NOMO-1 treated with DMSO at 0.1 percent for 48 hours (cell line): ENCODE results near the gene CLBA1.

Source experiments
- DNase-seq: peaks from one replicate; lab custom pipeline; 2025; ENCODE audit not compliant: unreplicated experiment; lab: John Stamatoyannopoulos, UW

CLBA1 gene

DNA sequence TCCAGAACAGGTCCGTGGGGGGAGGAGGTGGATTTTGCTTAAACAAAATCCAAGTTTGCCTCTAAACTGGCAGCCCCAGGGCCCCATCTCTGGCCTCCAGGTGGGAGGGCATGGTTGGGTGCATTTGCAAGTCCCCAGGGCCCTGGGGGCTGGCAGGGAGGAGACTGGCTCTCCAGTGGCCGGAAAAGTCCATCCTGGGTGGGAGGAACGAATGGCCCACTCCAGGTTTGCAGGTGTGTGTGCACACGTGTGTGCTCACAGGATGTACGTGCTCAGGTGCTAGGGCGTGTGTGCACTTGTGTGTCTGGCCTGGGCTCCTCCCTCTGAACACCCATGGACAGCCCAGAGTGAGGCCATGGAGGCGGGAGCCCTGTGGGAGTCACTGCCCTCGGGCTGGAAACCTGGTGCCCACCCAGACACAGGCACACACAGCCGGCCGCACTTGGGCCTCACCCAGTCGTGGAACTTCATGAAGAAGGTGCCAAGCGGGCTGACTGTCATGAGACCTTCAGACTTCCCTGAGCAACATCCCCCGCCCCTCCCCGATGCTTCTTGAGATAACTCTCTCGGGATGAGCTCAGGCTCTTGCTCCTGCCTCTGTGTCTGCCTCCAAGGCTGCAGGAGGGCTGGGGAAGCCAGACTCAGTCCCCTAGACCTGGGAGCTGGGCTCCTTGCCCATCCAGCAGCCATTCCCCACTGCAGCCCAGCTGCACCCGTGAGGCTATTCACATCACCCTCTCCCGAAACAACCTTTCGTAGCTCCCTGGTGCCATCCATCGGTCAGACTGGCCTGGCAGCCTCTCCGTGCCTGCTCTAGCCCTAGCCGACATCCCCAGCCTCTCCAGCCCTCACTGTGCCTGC lies 16.8 kb upstream of the CLBA1 start:
- DNase-seq: no peak

DNA sequence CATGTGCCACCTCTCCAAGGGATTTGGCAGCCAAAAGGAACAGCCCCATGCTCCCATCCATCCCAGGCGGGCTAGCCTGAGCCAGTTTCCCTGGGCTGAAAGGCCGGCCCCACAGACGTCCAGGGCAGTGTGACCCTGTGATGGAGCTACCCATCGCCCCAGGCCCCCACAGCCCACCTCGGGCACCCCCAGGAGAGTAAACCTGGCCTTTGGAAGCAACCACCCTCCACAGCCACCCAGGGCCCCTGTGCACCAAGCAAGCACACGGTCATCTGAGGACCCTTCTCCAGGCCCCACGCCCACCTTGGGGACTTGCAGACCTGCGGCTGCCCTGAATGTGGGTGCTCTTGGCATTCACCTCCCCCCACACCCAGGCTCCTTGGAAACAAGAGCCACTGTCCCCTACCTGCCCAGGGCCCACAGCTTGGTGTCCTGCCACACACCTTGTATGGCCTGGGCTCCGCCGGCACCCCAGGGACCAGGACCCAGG lies 15.8 kb upstream of the CLBA1 start:
- DNase-seq: no peak

DNA sequence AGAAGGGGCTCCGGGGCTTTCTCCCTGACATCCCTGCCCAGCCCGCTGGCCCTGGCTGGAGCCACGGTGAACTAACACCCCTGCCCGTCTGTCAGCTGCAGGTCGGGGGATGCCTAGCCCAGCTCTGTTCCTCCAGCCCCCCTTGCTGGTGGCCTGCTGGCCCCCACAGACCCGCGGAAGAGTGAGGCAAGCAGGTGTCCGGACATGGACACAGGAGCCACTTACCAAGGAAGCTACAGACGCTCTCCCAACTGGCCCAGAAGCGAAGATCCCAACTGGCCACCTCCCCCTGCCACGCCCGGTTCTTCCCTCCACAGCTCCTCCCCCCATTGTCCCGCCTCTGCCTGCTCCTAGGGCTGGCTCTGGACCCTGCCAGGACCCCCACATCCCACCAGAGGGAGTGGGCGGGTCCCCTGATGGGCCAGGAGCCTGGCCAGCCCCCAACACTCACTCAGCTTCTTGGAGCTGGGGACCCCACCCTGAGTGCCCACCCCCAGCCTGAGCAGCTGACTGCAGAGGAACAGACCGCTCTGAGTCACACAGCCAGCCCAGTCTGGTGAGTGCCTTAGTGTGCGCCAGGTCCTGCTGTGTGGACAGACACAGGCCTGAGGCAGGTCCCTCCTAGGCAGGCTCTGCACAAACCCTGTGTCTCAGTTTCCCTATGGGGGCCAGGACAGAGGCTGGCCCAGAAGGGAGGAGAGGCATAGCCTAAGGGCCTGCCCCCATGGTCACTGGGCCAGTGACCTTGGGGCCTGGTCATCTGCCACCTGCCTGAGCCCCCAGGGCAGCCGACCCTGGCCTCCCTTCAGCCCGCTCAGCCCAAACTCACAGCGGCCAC lies 15.1 kb upstream of the CLBA1 start:
- no peak for DNase-seq

DNA sequence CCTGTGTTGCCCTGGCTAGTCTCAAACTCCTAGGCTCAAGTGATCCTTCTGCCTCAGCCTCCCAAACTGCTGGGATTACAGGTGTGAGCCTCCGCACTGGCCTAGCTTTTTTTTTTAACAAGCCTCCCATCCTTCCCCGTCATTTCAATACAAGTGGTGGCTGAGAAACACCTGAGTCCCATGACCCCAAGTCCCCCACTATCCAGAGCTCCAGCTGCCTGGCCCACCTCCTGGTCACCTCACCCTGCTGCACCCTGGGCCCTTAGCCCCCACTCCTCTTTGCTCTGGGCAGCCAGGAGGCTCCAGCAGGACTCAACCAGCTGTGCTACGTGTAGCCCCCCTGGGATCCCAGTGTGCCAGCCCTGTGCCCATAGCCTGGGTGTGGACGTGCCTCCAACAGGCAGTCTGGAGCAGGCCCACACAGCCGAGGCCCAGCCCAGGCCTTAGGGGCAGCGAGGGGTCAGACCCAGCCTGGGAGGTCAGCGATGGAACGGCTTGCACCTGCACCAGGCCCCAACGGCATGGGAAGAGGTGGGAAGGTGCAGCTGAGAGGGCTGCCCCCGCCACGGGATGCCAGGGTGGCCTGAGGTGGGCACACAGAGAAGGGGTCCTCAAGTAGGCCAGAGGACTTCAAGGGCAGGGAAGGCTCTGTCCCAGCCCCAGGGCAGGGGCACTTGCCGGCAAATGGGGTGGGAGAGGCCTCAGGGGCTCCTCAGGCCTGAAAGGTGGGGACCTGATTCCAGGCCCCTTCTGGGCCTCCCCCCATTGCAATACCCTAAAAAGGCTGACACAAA lies 13.9 kb upstream of the CLBA1 start:
- DNase-seq: no peak

DNA sequence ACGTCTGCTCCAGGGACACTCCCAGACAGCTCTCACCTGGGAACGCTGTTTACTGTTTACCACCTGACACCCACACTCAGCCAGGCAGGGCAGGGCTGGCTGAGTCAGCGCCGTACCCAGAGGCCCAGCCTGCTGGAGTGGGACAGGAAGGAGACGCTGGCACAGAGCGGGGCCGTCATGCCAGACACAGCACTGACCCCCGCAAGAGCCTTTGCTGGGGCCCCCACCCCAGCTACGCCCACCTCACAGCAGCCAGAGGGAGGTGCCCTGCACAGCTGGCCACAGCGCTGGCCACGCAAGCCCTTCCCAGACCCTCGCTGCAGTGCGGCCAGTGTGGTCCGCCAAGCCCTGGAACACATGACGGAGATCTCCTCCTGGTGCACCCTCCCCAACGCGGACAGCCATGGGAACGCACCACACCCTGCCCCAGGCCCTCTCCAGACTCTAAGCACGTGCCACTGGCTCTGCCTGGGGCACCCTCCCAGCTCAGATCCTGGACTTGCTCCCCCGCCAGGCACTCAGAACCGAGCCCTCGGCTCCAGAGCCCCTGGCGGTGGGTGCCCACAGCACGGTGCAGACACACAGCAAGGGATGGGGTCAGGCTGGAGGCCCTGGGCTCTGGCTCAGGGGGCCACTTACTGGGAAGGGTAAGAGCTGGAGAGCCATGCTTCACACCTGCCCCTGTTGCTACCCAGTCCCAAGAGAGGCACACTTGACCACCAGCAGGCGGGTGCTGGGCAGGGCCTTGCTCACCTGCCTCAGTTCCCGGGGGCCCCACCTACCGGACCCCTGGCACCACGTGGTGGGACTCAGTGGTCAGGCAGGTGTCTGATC lies 13.1 kb upstream of the CLBA1 start:
- DNase-seq: no peak

DNA sequence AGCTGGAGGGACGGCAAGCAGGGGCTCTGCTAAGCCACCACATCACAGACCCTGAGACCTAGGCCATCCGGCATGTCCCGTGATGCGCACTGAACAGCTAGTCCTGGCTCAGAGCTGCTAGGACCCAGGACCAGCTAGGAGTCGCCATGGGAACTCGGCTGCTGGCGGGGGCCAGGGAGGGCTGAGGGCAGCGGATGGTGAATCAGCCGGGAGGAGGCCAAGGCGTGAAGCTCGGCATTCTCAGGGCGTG lies 12.5 kb upstream of the CLBA1 start:
- DNase-seq: no peak

DNA sequence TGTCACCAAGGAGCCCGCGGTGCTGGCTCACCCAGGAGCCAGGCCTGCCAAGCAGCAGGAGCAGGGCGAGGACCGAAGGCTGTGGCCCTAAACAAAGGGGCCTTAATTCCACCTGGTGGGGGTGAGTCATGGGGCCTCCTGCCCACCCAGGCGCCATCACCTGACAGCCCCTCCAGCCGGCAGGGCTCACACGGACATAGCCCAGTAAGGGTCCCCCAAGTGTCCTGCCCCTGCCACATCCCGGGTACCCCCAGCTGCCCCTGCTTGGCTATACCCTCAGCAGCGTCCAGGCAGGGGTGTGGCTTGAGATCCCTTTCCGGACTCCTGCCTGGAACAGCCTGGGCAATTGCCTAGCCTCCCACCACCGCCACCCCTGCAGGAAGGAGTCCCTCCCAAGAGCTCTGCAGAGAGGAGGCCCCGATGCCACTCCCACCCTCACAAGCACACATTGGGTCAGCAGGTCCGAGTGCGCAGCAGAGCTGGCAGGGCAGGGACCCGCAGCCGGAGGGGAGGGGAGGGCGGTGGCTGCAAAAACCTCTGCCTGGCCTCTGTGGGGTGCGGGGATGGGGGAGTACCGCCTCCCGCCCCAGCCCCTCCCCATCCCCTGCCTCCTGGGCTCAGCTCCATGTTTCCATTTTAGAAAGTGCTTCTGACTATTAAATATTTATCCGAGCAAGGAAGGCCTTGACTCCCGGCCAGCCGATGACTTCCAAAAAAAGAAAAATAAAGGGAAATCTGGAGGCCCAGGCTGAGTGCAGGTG lies 12.0 kb upstream of the CLBA1 start:
- DNase-seq: no peak

DNA sequence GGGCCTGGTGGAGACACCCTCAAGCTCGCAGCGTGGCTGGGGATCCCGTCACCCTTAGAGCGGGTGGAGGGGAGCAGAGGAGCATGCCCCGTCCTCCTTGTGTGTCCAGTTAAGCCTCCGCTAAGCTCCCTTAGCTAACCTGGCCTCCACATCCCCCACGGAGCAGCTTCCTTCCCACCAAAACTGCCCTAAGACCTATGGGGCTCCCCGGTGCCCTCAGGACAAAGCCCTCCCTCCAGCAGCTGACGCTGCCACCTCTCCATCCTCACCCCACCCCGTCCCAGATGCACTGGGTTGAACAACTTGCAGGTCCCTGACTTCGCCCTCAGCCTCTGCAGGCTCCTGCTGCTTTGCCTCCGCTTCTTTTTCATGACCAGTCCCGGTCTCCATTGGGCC lies 11.4 kb upstream of the CLBA1 start:
- DNase-seq: no peak

DNA sequence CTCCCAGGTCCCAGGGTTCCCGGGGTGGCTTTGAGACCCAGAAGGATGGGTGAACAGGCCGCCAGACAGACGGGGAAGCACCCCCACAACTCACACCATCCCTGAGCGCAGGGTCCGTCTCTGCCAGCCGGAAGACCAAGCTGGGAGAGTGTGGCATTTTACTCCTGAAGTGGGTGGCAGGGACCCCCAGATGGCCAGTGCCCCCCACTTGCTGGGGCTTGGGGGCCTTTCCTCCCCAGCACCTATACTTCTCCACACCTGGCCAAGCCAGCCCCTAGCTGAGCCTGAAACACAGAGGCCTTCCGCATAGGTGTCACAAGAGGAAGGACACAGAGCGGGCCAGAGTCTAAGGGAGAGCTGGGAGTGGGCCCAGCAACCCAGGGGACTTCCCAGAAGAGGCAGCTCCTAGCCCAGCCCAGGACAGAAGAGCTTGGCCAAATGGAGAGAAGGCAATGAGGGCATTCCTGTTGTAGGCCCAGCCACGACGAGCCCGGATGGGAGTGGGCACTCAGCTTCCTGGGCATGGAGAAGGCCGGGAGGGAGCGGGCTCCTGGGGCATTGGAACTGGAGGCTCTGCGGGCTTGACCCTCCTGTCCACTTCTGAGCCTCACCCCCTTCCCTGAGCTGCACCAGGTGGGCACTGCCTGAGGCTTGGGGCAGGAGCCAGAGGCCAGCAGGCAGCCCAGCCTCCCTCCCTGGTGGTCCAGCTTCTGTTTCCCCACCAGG lies 10.8 kb upstream of the CLBA1 start:
- no peak for DNase-seq

DNA sequence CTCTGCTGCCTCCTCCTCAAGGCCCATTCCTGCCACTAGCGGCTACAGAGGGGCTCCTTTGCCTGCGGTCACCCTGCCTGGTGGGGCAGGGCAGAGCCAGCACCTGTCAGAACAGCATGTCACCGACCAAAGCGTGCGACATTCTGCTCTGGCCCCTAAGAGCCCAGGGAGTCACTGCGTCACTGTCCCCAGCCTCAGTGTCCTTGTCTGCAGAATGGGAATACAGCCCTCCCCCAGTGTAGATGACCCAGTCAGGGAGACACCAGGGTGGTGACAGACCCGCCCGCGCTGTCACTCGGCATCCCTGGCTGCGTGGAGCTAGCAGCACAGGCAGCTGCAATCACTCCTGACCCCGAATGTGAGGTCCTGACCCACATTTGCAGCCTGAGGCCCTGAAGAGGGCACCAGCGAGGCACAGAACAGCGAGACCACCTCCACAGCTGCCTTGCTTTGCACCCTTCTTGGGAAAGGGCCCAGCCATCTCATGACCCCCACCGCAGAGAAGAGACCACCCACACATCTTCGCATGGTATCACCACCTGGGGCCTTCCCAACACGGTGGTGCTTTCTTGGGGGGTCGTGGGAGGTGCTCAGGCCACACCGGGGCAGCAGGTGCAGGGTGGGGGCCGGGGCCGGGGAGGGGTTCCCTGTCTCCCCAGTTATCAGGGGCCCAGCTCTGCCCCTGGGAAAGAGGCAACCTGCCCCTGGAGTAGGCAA lies 9.9 kb upstream of the CLBA1 start:
- no peak for DNase-seq

DNA sequence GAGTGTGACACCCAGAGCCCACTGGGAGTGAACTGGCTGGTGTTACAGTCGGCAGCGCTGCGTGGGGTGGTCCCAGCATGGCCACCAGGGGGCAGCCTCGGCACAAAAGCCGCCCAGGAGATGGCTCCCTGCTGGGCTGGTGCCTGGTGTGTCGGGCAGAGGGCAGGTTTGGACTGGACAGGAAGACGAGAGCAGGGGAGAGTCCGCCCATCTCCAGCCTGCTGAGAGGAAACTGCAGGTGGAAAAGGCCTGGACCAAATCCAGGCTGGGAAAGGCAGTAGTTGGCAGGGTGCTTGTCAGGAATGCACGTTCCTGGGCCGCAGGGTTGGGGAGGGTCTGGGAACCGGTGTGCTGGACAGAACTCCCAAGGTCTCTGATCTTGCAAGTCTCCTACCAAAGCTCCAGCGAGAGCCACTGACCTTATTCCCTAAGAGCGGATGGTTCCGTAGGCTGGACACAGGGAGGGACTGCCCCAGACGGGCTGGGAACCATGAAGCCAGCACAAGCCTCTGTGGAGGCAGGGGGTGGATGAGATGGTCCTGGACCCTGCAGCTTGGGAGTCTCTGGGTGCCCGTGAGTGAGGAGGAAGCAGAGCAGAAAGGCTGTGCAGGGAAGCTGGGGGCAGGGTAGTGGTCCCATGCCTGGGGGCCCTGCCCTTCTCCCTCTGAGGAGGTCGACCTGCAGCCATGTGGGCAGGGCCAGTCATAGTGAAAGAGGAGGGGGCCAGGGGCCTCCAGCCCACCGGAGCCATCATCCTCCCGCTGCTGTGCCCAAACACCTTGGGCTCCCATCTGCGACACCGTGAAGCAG lies 9.2 kb upstream of the CLBA1 start:
- peak; percentile 68 for DNase-seq

DNA sequence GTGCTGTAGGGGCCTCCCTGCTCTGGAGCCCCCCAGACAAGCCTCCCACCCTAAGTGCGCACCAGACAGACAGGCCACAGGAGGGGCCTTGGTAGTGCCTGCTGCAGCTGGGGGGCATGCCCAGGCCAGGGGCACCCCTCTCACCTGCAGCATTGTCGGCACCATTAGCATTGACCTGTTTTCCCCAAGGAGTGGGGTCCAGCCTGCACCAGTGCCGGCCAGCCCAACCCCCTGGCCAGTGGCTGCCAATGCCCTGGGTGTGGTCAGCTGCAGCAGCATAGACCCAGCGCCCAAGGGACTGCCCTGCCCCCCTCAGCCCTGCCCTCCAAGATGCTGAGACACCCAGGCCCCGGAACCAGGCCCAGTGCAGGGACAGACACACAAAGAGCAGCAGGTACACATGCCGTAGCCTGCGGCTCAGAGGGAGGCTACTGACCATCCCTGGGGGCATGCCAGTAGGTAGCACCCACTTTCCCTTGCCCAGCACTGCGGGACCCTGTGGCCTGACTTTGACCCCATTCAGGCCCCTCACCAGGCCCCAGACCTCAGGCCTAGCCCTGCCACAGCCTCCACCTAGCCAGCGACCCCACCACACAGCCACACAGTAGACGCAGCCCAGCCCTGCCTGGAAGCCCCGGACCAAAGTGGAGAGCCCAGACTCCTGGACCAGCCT lies 8.4 kb upstream of the CLBA1 start:
- DNase-seq: no peak

DNA sequence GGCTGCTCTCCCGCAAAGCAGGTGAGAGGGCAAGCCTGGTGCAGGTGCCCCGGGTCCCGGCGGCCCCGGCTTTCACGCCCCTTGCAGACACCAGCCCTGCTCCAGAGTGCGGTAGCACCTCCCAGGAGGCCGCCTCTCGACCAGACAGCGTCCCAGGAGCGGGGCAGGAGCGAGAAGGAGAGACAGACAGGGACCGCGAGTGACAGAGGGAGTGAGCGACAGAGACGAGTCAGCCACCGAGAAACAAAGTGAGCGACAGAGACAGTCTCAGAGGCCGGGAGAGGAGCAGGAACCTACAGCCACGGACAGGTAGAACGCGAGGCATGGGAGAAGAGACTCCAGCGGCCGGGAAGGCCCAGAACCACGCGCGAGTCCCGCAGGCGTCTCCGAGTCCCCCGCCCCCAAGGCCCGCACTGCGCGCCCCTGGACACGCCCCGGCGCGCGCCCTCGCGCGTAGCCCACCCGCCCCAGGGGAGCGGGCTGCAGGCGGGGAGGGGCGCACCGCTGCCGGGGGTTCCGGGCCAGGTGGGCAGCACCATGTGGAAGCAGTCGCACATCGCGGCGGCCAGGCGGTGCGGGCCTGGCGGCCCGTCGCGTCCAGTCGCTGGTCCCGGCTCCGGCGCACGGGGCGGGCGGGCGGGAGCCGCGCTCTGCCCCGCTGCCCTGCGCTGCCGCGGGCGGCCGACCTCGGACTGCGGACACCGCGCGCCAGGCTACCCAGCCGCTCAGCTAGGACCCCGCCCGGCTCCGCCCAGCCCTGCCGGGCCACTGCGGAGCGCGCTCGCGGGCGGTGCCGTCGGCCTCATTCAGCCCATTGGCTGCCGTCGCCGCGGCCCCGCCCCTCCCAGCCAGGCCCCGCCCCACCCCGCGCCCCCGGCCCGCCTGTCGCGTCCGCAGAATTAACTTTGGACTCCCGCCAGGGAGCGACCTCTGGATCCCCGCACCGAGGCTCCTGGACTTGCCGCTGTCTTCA lies 7.6 kb upstream of the CLBA1 start, which contains the start of gene AHNAK2:
Gene AHNAK2 (minus strand): TSS at position 694 of the 973 bp plus-strand sequence. CDS start 137 bp downstream, at position 557.
- DNase-seq: peak; percentile 51

DNA sequence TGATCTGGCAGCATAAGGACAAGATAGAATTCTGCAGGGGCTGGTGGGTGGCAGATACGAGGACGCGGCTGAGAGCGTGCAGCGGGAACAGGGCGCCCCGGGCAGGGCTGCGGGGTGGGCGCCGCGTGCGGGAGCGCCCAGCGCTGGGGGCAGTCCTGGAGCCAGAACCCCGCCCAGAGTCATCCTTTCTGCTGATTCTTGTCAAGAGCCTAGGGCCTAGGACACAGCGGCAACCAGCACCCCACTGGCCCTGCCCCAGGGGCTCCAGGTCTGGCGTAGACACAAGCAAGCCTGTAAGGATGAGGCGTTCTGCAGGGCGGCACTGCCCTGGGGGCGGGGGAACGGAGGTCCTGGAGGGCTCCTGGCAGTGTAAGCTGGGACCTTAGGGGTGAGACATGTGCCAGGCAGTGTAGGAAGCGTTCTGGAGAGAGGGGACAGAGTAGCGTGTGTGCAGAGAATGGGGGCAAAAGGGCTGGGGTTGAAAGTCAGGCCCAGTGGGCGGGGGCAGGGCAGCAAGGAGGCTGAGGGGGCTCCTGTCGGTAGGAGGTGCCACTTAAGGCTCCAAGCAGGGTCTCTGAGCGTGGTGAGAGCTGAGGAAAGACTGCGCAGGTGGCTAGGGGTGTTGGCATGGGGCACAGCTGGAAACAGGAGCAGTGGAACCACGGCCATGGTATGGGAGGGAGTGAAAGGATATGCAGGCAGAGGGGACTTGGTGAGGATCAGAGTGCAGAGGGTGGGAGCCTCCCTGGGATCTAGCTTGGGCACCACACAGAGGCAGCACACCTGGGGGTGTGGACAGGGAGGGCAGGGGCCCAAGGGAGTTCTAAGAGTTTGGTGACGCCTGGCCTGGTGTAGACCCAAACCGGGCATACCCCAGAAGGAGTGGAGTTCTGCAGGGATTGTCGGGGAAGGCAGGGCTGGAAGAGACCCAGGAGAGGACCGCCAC lies 6.6 kb upstream of the CLBA1 start:
- DNase-seq: no peak
